SK-N-SH (cell line): Measurements from ENCODE around the gene SEC16B. TPM values are rescaled to one million over a fixed set of nuclear protein-coding genes. Genes with fewer than 3 reads are reported as not detected.

Source experiments
- CTCF ChIA-PET: fragments of 300-600, 350-600 bp; formaldehyde crosslinking; extraction: SDS; loops from one replicate; lab custom pipeline; 2021; lab: Yijun Ruan, JAX
- POLR2A ChIA-PET: fragments of 350-600 bp; sonication (Branson Sonifier 250); formaldehyde crosslinking; extraction: SDS; loops from one replicate; lab custom pipeline; 2020; ENCODE audit warnings: antibody characterized with exemption, inconsistent platforms; lab: Yijun Ruan, JAX
- DNase-seq: peaks from one replicate; pipeline ENCODE4 v3.0.0; 2012
- H2AFZ ChIP-seq: fragments of 200-600 bp; sonication (generic); 2 replicates; pipeline ENCODE4 v1.8.1; 2016; ENCODE audit warnings: antibody characterized with exemption, mild to moderate bottlenecking, low read depth
- H3F3A ChIP-seq: fragments of 200-600 bp; sonication (generic); replicated peaks from 2 replicates; pipeline ENCODE3; 2016; ENCODE audit warnings: antibody characterized with exemption, mild to moderate bottlenecking; ENCODE audit not compliant: insufficient read depth
- H3K27ac ChIP-seq, 2 experiments: fragments of 200-500 bp in 1 of 2; fragments of 200-600 bp in 1 of 2; sonication (Bioruptor generic) in 1 of 2; sonication (generic), shearing (Covaris generic) in 1 of 2; 2 replicates each; pipeline versions ENCODE4 v1.5.1 to v1.6.1; 2014 to 2016; ENCODE audit warnings: low read depth in 2 of 2, inconsistent platforms in 1 of 2, low read length in 1 of 2, mild to moderate bottlenecking in 1 of 2, mixed read lengths in 1 of 2
- H3K27me3 ChIP-seq: fragments of 200-600 bp; sonication (generic), shearing (Covaris generic); 2 replicates; pipeline ENCODE4 v1.6.1; 2016; ENCODE audit warnings: mixed run types; ENCODE audit not compliant: insufficient read depth
- H3K36me3 ChIP-seq, 2 experiments: fragments of 200-500 bp in 1 of 2; fragments of 200-600 bp in 1 of 2; sonication (Bioruptor generic) in 1 of 2; sonication (generic) in 1 of 2; replicated peaks in 1 of 2; 2 replicates each; pipeline versions ENCODE3 to v1.5.1; 2014 to 2016; ENCODE audit warnings: low read length in 1 of 2, mild to moderate bottlenecking in 1 of 2; ENCODE audit not compliant: insufficient read depth in 2 of 2, control insufficient read depth in 1 of 2
- H3K4me1 ChIP-seq, 2 experiments: fragments of 200-500 bp in 1 of 2; fragments of 200-600 bp in 1 of 2; sonication (Bioruptor generic) in 1 of 2; sonication (generic), shearing (Covaris generic) in 1 of 2; 2 replicates each; pipeline versions ENCODE4 v1.5.1 to v1.6.1; 2014 to 2016; ENCODE audit warnings: low read depth in 1 of 2, low read length in 1 of 2, mixed run types in 1 of 2; ENCODE audit not compliant: insufficient read depth in 2 of 2, control insufficient read depth in 1 of 2
- H3K4me2 ChIP-seq: fragments of 200-600 bp; sonication (generic), shearing (Covaris generic); 2 replicates; pipeline ENCODE4 v1.6.1; 2017; ENCODE audit warnings: mixed run types
- H3K4me3 ChIP-seq, 2 experiments: fragments of 200-500 bp in 1 of 2; fragments of 200-600 bp in 1 of 2; sonication (Bioruptor generic) in 1 of 2; sonication (generic), shearing (Covaris generic) in 1 of 2; 2 replicates each; pipeline versions ENCODE4 v1.5.1 to v1.8.1; 2014 to 2016; ENCODE audit warnings: low read depth in 2 of 2, inconsistent platforms in 1 of 2, low read length in 1 of 2, mild to moderate bottlenecking in 1 of 2, mixed read lengths in 1 of 2, moderate library complexity in 1 of 2
- H3K79me2 ChIP-seq: fragments of 200-600 bp; sonication (generic); 2 replicates; pipeline ENCODE4 v1.8.1; 2017; ENCODE audit warnings: mild to moderate bottlenecking; ENCODE audit not compliant: insufficient read depth
- H3K9ac ChIP-seq: fragments of 200-600 bp; sonication (generic); 2 replicates; pipeline ENCODE4 v1.6.1; 2017; ENCODE audit warnings: mixed run types
- H3K9me2 ChIP-seq: fragments of 200-600 bp; sonication (generic); 2 replicates; pipeline ENCODE4 v1.6.1; 2017; ENCODE audit warnings: mixed run types
- H3K9me3 ChIP-seq: fragments of 200-600 bp; sonication (generic); 2 replicates; pipeline ENCODE4 v1.6.1; 2017; ENCODE audit warnings: mixed run types, mild to moderate bottlenecking, moderate library complexity
- H4K20me1 ChIP-seq: fragments of 200-600 bp; sonication (generic); 2 replicates; pipeline ENCODE4 v1.6.1; 2017; ENCODE audit warnings: mild to moderate bottlenecking, mixed run types; ENCODE audit not compliant: insufficient read depth
- CHD2 ChIP-seq: fragments of 150-350 bp; IDR thresholded peaks from 2 replicates; pipeline ENCODE4 v1.6.1; 2018; ENCODE audit warnings: low read length; ENCODE audit not compliant: partially characterized antibody
- CTCF ChIP-seq: fragments of 200-600 bp; sonication (generic); IDR thresholded peaks from 2 replicates; pipeline ENCODE4 v1.6.1; 2017; ENCODE audit warnings: antibody characterized with exemption, mild to moderate bottlenecking, moderate library complexity
- ELF1 ChIP-seq: IDR thresholded peaks from 2 replicates; pipeline ENCODE4 v1.4.0; 2012
- EP300 ChIP-seq, 2 experiments: IDR thresholded peaks; 2 replicates each; pipeline versions ENCODE4 v1.4.0 to v1.6.1; 2012; ENCODE audit warnings: borderline replicate concordance in 1 of 2, low read depth in 1 of 2, low read length in 1 of 2
- FOSL2 ChIP-seq: IDR thresholded peaks from 2 replicates; pipeline ENCODE4 v1.4.0; 2012; ENCODE audit warnings: low read depth, mild to moderate bottlenecking, moderate library complexity, borderline replicate concordance
- FOXM1 ChIP-seq: IDR thresholded peaks from 2 replicates; pipeline ENCODE4 v1.4.0; 2012; ENCODE audit warnings: low read depth, mild to moderate bottlenecking
- GABPA ChIP-seq: IDR thresholded peaks from 2 replicates; pipeline ENCODE4 v1.4.0; 2012; ENCODE audit warnings: low read depth, mild to moderate bottlenecking
- GATA2 ChIP-seq: sonication (generic); formaldehyde crosslinking; IDR thresholded peaks from 2 replicates; pipeline ENCODE4 v1.5.0; 2020; ENCODE audit warnings: mild to moderate bottlenecking, missing genetic modification reagents
- MAX ChIP-seq: IDR thresholded peaks from 2 replicates; pipeline ENCODE4 v1.4.0; 2012; ENCODE audit warnings: low read depth
- MXI1 ChIP-seq: IDR thresholded peaks from 2 replicates; pipeline ENCODE4 v1.6.1; 2012; ENCODE audit warnings: mild to moderate bottlenecking, low read depth, low read length, improper control_type of control experiment
- NFIC ChIP-seq: IDR thresholded peaks from 2 replicates; pipeline ENCODE4 v1.4.0; 2012; ENCODE audit warnings: borderline replicate concordance
- NRF1 ChIP-seq: IDR thresholded peaks from 2 replicates; pipeline ENCODE4 v1.6.1; 2012; ENCODE audit warnings: low read depth, mild to moderate bottlenecking, low read length
- POLR2AphosphoS5 ChIP-seq: IDR thresholded peaks from 2 replicates; pipeline ENCODE4 v1.6.1; 2012; ENCODE audit warnings: low read depth, low read length
- REST ChIP-seq: IDR thresholded peaks from 2 replicates; pipeline ENCODE4 v1.6.1; 2012; ENCODE audit warnings: mild to moderate bottlenecking, low read depth, low read length, moderate library complexity
- RFX5 ChIP-seq: IDR thresholded peaks from 2 replicates; pipeline ENCODE4 v1.6.1; 2012; ENCODE audit warnings: mild to moderate bottlenecking, improper control_type of control experiment, low read length
- SMC3 ChIP-seq: IDR thresholded peaks from 2 replicates; pipeline ENCODE4 v1.6.1; 2012; ENCODE audit warnings: low read depth, low read length, improper control_type of control experiment
- TAF1 ChIP-seq: IDR thresholded peaks from 2 replicates; pipeline ENCODE4 v1.6.1; 2012; ENCODE audit warnings: low read depth, mild to moderate bottlenecking, low read length, moderate library complexity, borderline replicate concordance
- USF1 ChIP-seq: IDR thresholded peaks from 2 replicates; pipeline ENCODE4 v1.4.0; 2012; ENCODE audit warnings: low read depth, borderline replicate concordance
- YY1 ChIP-seq: IDR thresholded peaks from 2 replicates; pipeline ENCODE4 v1.4.0; 2012; ENCODE audit warnings: low read depth, mild to moderate bottlenecking
- ZBTB33 ChIP-seq: IDR thresholded peaks from 2 replicates; pipeline ENCODE4 v1.4.0; 2012; ENCODE audit warnings: low read depth, borderline replicate concordance
- WGBS: methylation state at CpG from one replicate; pipeline ENCODE4 v1.1.6; 2017; ENCODE audit warnings: low lambda C conversion rate; 5-methylcytosine and 5-hydroxymethylcytosine counted together
- polyA plus RNA-seq, 3 experiments: library from polyadenylated mRNA; depleted of rRNA; stranded (reverse); fragments of >200 nt; gene quantifications; 2 replicates each; pipeline ENCODE4 v1.2.3, GENCODE V29; 2012

The SEC16B gene
- polyA plus RNA-seq, 1 of the 3 experiments (the other 2 are of a cell fraction) = 0.31 TPM

GRCh38 chr1:177927021-177927596 is 42.7 kb downstream of the SEC16B start:
- POLR2A ChIA-PET = no interaction called here
- Histone ChIP-seq H3K27me3 (no peaks in the 10 kb centered on the region), H3K9ac (no peak overlapping the region), H3K36me3 (no peaks in the 10 kb centered on the region), H2AFZ (peak overlapping the region; percentile 36; the same call in 1 of the 2 replicates), H3K9me2 (no peaks in the 10 kb centered on the region), H3K4me3 (no peak overlapping the region), H3K9me3 (no peaks in the 10 kb centered on the region), H4K20me1 (no peaks in the 10 kb centered on the region), H3F3A (no peaks in the 10 kb centered on the region), H3K79me2 (no peaks in the 10 kb centered on the region), H3K4me1 (no peaks in the 10 kb centered on the region), H3K4me2 (peak overlapping the region; percentile 18; the same call in 1 of the 2 replicates), H3K27ac (0 out of 4 replicates have a peak overlapping the region, but pooled peaks of 1 of the 2 experiments have one; percentile 0)
- CTCF ChIA-PET = interaction anchor here (1.2 to 10.9 kb wide), 3 partner anchors 19 to 745 kb away, joined by 4 to 83 read pairs (median 7); no protein-coding TSS in a partner anchor
- TF ChIP-seq RFX5 = no peak
- TF ChIP-seq NRF1 = no peak
- no peak for TF ChIP-seq GABPA
- no peak for TF ChIP-seq GATA2 (CRISPR knock-in tag)
- TF ChIP-seq NFIC = no peak
- no peak for TF ChIP-seq CHD2
- TF ChIP-seq ZBTB33 = no peak
- TF ChIP-seq FOSL2 = no peak
- TF ChIP-seq REST = no peak
- TF ChIP-seq POLR2AphosphoS5 = no peak
- TF ChIP-seq MAX = no peak
- TF ChIP-seq MXI1 = no peak
- TF ChIP-seq TAF1 = no peak
- TF ChIP-seq YY1 = no peak
- TF ChIP-seq FOXM1 = no peak
- no peak for TF ChIP-seq ELF1
- no peak for TF ChIP-seq SMC3
- TF ChIP-seq CTCF = no peak
- no peak for TF ChIP-seq EP300 (IDR thresholded peaks at IDR 0.05; ENCODE audit: borderline replicate concordance in 1 of 2, low read depth in 1 of 2, low read length in 1 of 2)
- no peak for TF ChIP-seq USF1
- 49% methylated on average over 5 of the region's 5 CpGs for WGBS
- no peak for DNase-seq
